Measurements from ENCODE around the gene TNRC6A.
"Not testable (repeated sequence)": the region's sequence is repeated elsewhere in the genome, so short reads cannot be mapped to it uniquely, and the experiment has no call there.

Gene TNRC6A

GRCh38 chr16:24845726-24846547 is 116.5 kb downstream of the TNRC6A start, which contains the start of gene SLC5A11:
TSS of gene SLC5A11 (plus strand) at chr16:24845963. CDS start at chr16:24858644, 12,681 bp downstream.
- no peak for DNase-seq (ENCODE audit: low read depth, low spot score)

- no peak for DNase-seq (ENCODE audit: low read depth, low spot score)
Measured at GRCh38 chr16:24846548-24847357, 117.3 kb downstream of the TNRC6A start.

GRCh38 chr16:24847358-24847664 is 117.9 kb downstream of the TNRC6A start:
- DNase-seq (ENCODE audit: low read depth, low spot score) = no peak

- DNase-seq (ENCODE audit: low read depth, low spot score) = no peak
Measured at GRCh38 chr16:24848065-24848464, 118.6 kb downstream of the TNRC6A start.

GRCh38 chr16:24849641-24850040 is 120.2 kb downstream of the TNRC6A start:
- no peak for DNase-seq (ENCODE audit: low read depth, low spot score)

- DNase-seq (ENCODE audit: low read depth, low spot score) = no peak
Measured at GRCh38 chr16:24850289-24850938, 121.0 kb downstream of the TNRC6A start.

GRCh38 chr16:24851700-24852099 is 122.2 kb downstream of the TNRC6A start:
- no peak for DNase-seq (ENCODE audit: low read depth, low spot score)

- no peak for DNase-seq (ENCODE audit: low read depth, low spot score)
Measured at GRCh38 chr16:24852281-24852721, 122.8 kb downstream of the TNRC6A start.

GRCh38 chr16:24853169-24853824 is 123.8 kb downstream of the TNRC6A start:
- no peak for DNase-seq (ENCODE audit: low read depth, low spot score)

- no peak for DNase-seq (ENCODE audit: low read depth, low spot score)
Measured at GRCh38 chr16:24853830-24854229, 124.4 kb downstream of the TNRC6A start.

- no peak for DNase-seq (ENCODE audit: low read depth, low spot score)
Measured at GRCh38 chr16:24854607-24855171, 125.2 kb downstream of the TNRC6A start.

- DNase-seq (ENCODE audit: low read depth, low spot score) = no peak
Measured at GRCh38 chr16:24855678-24856077, 126.2 kb downstream of the TNRC6A start.

GRCh38 chr16:24856871-24857270 is 127.4 kb downstream of the TNRC6A start:
- not testable (repeated sequence) for DNase-seq (ENCODE audit: low read depth, low spot score)

GRCh38 chr16:24858219-24859041 is 129.0 kb downstream of the TNRC6A start:
- peak; percentile 21 for DNase-seq (ENCODE audit: low read depth, low spot score)

- DNase-seq (ENCODE audit: low read depth, low spot score) = no peak
Measured at GRCh38 chr16:24861461-24861860, 132.0 kb downstream of the TNRC6A start.

- DNase-seq (ENCODE audit: low read depth, low spot score) = no peak
Measured at GRCh38 chr16:24863582-24864437, 134.4 kb downstream of the TNRC6A start.

GRCh38 chr16:24869033-24869432 is 139.6 kb downstream of the TNRC6A start:
- DNase-seq (ENCODE audit: low read depth, low spot score) = no peak

GRCh38 chr16:24871891-24872290 is 142.4 kb downstream of the TNRC6A start:
- DNase-seq (ENCODE audit: low read depth, low spot score) = no peak

- DNase-seq (ENCODE audit: low read depth, low spot score) = no peak
Measured at GRCh38 chr16:24873028-24873427, 143.6 kb downstream of the TNRC6A start.

GRCh38 chr16:24875466-24875865 is 146.0 kb downstream of the TNRC6A start:
- DNase-seq (ENCODE audit: low read depth, low spot score) = no peak
